Cerebellar cortex (tissue), 1 donor: Measurements from ENCODE around the gene DLGAP1.
"Not testable (repeated sequence)": the region's sequence is repeated elsewhere in the genome, so short reads cannot be mapped to it uniquely, and the experiment has no call there.

ENCODE experiments used
- DNase-seq: peaks from one replicate; pipeline ENCODE4 v3.0.0-alpha.2; 2015; ENCODE audit warnings: low spot score

Gene DLGAP1

DNA sequence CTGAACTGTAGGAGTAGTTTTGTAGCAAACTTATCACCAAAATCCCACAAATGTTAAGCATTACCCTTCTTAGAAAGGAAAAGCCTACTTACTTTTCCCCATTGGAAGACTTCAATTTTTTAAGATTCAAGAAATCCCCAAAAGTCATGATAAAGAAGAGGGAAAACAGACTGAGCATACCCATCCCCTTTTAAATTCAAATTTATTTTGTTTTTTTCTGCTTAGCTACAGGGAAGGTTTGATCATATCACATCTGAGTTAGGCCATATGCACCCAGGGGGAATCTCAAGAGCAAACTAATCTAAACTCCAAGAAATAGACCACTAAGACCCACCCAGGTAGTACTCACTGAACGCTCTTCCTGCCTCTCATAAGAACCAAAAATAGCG is 830.6 kb downstream of the DLGAP1 start:
- no peak for DNase-seq

DNA sequence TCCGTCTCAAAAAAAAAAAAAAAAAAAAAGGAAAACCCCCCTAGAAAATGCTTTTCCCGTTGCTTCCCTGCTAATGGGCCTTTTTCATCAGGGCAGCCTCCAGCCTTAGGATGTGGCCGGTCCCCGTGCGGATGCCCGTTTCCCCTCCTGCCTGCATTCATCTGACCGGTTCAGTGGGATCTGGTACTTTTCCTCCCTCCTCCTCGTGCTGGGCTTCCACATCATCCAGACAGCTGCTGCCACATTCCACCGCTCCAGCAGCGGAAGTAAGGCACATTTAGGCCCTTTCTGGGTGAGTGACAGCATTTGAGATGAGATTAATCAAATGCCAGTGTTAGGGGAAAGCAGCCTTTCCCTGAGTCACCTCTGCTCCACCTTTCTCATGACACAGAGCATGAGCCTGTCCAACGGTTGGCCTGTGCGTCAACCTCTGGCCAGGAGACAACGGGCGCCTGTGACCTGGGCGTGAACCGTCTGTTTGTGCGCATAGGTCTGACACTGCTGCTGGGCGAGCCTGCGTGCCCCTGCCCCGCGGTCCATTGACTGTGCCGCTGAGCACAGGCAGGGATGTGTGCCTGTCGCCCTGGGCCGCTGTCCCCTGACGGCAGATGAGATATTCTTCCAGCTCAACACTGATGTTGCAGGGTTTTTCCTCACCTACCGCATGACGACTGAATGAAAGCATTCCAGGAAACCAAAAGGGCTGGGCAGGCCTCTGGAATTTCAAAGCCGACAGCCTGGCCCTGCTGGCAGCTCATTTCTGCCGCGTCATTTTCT is 831.1 kb downstream of the DLGAP1 start:
- DNase-seq = peak; percentile 95

GRCh38 chr18:3620146-3621119 is 834.7 kb downstream of the DLGAP1 start:
- DNase-seq = peak; percentile 82

- DNase-seq = no peak
Observed at GRCh38 chr18:3619746-3620145, 835.4 kb downstream of the DLGAP1 start.

DNA sequence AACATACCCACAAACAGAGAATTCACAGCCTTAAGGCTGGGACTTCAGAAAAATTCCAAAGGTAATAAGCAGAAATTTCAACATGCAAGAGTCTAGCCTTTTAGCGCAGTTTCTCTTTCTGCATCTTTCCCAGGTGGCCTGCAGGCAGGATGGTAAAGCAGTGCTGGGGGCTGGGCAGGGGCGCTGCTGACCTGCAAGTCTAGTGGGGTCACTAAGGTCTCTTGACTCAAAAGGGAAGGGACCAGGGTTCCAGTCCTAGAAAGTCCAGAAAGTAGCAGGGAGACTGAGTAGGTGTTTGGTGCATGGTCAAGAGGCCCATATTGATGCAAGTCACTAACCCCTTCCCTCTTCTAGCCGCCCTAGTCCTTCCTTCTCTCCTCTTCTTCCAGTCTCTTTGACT is 835.9 kb downstream of the DLGAP1 start:
- DNase-seq = no peak

GRCh38 chr18:3616744-3617143 is 838.4 kb downstream of the DLGAP1 start:
- DNase-seq = no peak

DNA sequence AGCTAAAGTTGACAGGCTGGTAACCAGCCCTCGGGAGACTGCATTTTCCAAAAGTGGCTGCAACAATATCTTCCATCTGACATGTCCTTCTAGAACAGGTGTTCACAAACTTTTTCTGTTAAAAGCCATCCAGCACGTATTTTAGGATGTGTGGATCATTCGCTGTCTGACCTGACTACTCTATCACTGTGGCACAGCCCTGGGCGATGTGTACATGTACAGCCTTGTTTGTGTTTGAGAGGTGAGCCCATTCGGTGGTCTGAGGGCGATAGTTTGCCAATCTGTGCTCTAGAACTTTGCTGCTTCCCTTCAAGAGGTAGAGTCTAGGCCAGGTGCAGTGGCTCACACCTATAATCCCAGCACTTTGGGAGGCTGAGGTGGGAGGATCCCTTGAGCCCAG is 839.0 kb downstream of the DLGAP1 start:
- no peak for DNase-seq

DNA sequence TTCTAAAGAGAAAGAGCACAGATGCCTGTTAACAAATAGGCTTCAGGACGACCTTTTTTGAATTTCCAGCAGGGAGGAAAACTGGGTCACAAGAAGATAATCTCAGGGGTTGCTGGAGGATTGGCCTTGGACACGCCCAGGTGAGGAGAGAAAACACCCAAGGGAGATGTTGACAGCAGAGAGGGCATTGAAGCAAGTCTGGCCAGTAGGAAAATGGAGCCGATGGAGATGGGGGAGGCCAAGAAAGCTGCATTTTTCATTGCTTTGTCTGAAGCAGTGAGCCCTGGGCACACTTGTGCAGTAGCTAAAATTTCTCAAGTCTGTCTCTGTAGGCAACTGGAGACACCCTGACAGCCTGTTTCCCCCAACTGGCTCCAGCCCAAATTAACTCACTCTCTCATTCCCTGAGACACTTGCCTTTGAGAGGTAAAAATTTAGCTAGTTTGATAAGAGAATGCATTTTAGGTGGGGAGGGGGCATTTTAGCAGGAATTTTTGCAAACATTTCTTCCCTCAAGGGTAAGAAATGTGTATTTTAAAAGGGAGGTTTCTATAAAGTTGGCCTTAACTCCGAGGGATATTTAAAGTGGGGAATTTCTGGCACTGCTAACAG is 839.6 kb downstream of the DLGAP1 start:
- peak; percentile 62 for DNase-seq

GRCh38 chr18:3612315-3612714 is 842.8 kb downstream of the DLGAP1 start:
- DNase-seq = no peak

GRCh38 chr18:3611313-3612090 is 843.6 kb downstream of the DLGAP1 start:
- no peak for DNase-seq

DNA sequence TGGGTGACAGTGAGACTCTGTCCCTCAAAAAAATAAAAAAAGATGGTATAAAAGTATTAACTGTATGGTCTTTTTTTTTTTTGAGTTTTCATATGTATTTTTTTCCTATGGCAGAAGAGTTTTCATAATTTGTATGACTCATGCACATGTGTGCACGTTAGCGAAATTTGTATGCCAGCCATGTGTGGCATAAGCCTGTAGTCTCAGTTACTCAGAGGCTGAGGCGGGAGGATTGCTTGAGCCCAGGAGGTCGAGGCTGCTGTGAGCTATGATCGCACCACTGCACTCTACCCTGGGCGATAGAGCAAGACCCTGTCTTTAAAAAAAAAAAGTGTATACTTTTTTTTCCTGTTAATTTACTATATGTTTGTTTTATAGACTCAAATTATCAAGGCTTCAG is 844.3 kb downstream of the DLGAP1 start:
- DNase-seq = no peak

DNA sequence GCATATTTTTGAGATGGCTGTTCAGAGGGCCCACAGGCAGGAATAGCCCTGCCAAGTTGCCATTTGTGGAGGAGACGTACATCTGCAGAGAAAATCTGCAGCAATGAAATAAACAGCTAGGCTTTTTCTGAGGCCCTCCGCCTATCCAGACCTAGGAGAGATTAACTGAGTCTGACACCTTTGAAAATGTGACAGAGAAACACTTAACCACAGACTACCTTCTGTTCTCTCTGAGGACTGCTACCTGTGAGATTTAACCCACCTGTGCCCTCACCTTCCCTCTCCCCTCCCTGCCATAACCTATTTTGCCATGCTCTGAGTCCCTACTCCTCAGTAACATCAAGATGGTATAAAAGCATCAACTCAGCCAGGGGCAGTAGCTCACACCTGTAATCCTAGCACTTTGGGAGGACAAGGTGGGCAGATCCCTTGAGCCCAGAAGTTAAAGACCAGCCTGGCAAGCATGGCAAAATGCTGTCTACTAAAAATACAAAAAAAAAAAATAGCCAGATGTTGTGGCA is 844.9 kb downstream of the DLGAP1 start:
- no peak for DNase-seq

GRCh38 chr18:3608488-3608887 is 846.6 kb downstream of the DLGAP1 start:
- DNase-seq = no peak

GRCh38 chr18:3608099-3608453 is 847.0 kb downstream of the DLGAP1 start:
- not testable (repeated sequence) for DNase-seq

GRCh38 chr18:3607309-3608098 is 847.6 kb downstream of the DLGAP1 start:
- DNase-seq = no peak

DNA sequence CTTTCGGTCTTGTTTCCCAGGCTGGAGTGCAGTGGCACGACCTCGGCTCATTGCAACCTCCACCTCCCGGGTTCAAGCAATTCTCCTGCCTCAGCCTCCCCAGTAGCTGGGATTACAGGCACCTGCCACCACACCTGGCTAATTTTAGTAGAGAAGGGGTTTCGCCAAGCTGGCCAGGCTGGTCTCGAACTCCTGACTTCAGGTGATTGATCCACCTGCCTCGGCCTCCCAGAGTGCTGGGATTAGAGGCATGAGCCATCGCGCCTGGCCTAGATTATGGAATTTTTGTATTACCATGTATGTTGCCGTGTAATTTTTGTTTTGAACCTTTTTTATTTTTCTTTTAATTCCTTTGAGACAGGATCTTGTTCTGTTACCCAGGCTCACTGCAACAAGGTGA is 848.2 kb downstream of the DLGAP1 start:
- not testable (repeated sequence) for DNase-seq

GRCh38 chr18:3605954-3606443 is 849.1 kb downstream of the DLGAP1 start:
- peak; percentile 44 for DNase-seq

- DNase-seq = peak; percentile 53
Observed at GRCh38 chr18:3605486-3605952, 849.6 kb downstream of the DLGAP1 start.

DNA sequence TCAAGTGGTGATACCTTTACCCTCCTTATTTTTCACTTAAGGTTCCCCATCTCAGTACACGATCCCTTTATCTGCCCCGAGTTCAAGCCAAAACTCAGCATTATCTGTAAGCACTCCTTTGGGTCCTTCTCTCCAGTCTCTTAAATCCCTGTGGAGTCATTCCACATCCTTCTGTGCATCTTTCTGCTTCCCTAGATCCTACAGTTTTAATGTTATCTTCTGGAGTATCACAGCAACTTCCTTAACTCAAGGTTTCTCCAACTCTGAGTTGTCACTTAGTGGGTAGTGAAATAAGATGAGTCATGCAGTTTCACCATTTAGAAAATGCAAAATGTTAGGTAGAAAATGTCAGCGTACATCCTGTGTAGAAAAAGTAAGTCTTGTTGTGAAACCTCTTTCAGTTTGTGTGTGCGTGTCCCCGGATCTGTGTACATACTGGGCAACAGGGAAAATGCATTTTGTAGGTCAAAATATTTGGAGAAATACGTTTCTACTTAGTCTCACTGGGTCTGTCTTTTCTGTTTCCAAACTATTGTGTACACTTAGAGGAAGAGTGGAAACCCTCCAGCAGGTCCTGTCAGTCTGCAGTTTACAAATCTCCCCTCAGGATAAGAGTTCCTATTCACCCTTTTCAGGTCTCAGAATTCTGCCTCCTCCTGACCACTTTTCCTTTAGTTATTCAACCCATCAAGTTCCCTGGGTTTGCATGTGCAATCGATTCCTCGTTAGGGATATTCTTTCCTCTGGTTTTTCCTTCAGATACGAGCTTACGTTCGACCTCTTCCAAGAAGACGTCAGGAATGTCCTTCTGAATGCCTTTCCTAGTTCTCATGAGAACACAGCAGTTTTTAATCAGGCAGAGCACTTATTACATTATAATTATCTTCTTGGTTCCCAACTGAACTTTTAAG is 850.4 kb downstream of the DLGAP1 start:
- DNase-seq = peak; percentile 83

DNA sequence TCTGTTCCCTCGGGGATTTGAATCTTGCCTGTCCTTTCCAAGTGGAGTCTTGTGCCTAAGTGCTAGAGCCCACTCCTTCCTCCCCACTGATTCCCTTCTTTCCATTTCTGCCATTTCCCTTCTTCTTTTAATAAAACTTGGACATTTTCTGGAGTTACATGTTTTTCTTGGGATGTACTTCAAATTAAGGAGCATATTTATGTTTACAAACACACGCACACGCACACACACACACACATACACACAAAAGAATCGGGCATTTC is 850.9 kb downstream of the DLGAP1 start:
- DNase-seq = no peak
